HG03108 (cell line): ENCODE results near the gene CDH23.

ENCODE experiments used
- ATAC-seq: cut with Tn5 transposase; IDR thresholded peaks from one replicate; pipeline ENCODE4 v1.9.1; 2021; ENCODE audit warnings: moderate library complexity; ENCODE audit not compliant: unreplicated experiment

CDH23 gene

DNA sequence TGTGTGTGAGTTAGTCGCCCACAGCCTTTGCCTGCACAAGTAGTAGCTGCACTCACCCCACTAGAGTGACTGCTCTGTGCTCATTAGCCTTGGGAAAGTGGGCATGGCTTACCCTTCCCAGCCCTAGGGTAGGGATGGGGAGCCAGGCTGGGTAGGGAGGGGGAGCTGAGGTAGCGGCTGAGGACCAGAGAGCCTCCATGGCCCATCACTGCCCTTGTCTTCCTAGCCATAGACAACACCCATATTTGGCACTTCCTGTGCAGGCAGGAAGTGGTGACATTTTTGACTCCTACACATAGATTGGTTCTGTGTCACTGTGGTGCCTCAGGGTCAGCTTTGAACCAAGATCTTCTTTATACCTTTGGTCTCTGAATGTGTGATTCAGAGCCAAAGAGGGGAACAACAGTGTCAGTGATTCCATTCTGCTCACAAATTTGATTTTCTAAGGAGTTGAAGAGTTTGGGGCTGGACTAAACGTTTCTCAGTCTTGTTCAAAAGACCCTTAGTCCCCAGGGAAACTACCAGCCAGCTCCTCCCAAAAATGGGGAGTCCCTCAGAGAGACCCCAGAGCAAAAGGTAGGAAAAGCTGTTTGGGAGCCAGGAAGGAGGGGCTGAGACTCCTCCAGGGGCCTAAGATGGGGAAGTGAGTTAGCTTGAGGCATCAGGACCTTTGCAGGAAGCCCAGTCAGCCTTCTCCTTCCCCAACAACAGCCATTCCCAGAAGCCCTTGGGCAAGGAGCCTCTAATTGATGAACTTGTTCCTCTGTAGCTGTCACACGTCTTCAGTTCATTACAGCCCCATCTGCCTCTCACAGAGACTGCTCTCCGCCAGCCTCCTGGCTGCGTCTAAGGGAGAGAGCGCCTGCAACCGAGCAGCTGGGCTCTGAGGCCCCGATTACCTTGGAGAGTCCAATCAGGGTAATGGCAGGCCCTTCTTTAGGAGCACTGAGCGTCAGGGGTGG lies 135.0 kb downstream of the CDH23 start:
- no peak for ATAC-seq

DNA sequence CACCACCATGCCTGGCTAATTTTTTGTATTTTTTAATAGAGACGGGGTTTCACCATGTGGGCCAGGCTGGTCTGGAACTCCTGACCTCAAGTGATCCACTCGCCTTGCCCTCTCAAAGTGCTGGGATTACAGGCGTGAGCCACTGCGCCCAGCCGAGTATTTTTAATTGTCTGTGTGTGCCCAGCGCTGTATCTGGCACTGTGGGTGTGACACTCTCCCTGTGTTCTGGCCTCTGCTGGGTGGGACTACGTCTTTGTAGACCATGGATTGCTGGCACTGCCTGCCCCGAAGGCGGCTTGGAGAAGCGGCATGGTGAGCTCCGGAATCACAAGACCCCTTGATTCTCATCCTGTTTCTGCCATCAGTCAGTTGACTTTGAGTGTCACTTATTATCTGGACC lies 136.2 kb downstream of the CDH23 start:
- no peak for ATAC-seq

DNA sequence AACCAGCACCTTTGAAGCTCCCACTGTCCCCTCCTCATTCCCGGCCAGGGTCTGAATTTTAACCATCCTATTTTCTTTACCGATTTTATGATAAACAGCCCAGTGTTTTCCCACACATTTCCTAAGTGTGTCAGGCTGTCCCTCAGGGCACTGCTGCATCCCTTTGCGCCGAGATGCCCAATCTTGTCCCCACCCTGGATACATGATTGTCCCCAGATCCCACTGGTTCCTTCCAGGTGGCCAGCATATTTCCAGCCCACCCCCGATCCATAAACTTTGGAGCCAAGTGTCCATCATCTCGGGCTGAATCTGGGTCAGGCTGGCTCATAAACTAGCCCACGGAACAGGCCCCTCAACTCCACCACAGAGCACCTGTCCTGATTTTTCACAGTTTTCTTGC lies 137.2 kb downstream of the CDH23 start:
- no peak for ATAC-seq

GRCh38 chr10:71534568-71535194 lies 138.0 kb downstream of the CDH23 start:
- no peak for ATAC-seq

GRCh38 chr10:71536332-71536731 lies 139.6 kb downstream of the CDH23 start:
- no peak for ATAC-seq

- no peak for ATAC-seq
These were observed 140.4 kb downstream of the CDH23 start for GRCh38 chr10:71537125-71537524.

DNA sequence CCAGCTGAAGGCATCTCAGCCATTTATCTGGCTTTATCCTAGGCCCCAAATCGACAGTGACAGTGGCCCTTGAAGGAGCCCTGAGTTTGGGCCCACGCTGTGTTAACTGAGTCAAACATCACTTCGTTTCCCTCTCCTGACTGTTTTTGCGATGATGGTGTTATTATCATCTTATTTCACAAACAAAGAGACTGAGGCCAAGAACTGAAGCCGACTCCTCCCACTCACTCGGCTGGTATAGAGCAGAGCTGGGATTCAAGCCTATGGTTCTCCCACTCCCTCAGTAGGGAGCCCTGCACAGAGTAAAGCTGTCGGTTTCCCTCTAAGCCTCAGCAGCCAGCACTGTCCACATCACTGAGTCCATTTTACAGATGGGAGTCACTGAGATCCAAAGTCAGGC lies 141.0 kb downstream of the CDH23 start:
- no peak for ATAC-seq

DNA sequence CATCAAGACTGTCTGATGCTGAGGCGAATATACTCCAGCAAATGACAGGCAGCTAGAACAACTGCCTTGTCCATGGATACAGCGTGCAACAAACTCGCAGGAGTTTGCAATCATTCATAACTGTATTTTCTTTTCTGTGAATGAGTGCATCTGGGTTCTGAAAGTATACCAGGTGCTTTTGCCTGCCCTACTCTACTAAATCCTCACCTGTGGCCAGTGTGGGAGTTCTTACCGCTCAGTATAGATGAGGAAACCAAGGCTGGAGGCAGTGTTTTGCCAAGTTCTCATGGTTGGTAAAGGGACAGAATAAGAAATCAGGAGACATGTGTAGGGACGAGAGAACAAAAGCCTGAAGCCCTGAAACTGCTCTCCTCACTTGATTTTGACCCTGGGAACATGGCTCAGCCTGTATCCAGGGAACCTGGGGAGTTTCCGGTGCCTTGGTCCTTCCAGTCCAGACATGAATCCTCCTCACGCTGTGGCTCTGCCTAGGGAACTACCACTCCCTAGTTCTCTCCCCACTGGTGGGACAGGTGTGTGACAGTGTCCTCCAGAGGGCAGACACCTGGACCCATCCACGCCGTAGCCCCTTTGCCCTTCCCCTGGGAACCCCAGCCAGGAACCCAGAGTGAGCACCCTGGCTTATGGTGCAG lies 142.0 kb downstream of the CDH23 start:
- ATAC-seq = no peak

- no peak for ATAC-seq
These were observed 142.9 kb downstream of the CDH23 start for GRCh38 chr10:71539442-71540118.

- ATAC-seq = no peak
These were observed 145.8 kb downstream of the CDH23 start for GRCh38 chr10:71542478-71542877.

GRCh38 chr10:71543608-71544170 lies 147.0 kb downstream of the CDH23 start:
- no peak for ATAC-seq

DNA sequence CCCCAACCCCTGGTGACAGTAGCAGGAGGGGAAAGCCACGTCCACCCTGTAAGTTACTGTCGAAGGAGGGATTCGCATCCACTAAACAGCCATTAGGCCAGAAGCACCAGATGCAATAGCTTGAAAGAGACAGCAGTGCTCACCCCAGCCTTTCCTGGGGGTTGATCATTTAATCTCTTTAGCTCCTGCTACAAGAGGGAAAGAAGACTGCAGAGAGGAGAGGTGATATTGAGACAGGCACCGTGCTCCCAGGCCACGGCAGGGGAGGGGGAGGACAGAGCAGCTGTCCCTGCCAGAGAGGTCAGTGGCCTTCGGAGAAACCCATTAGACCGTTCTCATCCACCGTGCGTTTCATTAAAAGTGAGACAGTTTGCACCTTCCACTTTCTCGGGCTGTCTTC lies 148.3 kb downstream of the CDH23 start:
- ATAC-seq = no peak

- ATAC-seq = no peak
These were observed 149.5 kb downstream of the CDH23 start for GRCh38 chr10:71546220-71546619.

DNA sequence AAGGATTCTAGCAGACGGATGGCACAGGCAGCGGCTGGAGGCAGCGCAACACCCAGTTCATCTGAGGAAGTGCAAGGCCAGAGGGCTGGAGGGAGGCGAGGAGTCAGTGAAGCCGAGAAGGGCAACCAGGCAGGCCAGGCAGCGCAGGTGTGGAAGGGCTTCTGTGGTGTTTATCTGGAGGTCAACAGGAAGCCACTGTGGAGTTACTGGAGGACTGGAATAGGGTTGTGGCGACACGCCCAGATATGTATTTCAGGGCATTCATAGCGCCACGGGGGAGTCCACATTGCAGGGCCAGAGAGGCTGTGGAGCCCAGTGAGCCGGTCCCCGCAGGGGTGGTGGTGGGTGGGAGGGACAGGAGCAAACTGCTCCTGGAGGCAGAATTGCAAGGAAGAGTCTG lies 150.6 kb downstream of the CDH23 start:
- no peak for ATAC-seq

- no peak for ATAC-seq
These were observed 151.4 kb downstream of the CDH23 start for GRCh38 chr10:71547876-71548846.

GRCh38 chr10:71549766-71550533 lies 153.2 kb downstream of the CDH23 start:
- ATAC-seq = no peak

DNA sequence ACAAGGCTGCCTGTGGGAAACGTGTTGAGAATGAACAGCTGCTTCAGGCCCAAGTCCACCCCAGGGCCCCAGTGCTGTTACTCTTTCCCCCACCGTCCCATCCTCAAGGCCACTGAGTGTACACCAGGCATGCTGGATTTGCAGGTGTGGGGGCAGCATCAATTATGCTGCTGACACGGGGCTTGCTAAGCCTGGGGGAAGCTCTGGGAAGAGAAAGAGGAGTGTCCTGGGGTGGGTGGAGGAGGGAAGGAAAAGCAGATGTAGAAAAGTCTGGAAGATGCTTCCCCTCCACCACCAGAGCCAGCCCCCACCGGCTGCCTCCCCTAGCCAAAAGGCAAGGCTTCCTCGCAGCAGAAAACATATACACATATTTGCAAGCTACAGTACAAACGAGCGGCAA lies 153.9 kb downstream of the CDH23 start:
- ATAC-seq = no peak

DNA sequence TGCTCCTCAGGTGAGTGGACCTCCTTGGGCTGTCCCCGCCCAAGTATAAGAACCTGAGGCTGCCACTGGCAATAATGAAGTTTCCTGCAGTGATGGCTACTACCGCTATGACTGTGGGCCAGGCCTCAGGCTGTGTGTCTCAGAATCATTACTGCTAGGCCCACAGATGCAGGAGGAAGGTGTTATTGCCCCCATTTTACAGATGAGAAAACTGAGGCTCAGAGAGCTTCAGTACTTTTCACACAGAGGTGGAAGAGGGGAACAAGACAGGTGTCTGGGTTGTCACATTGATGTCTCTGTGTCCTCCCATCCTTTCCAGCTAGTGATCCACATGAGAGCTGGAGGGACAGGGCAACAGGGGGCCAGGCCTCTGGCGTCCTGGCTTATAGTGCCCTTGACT lies 155.2 kb downstream of the CDH23 start:
- no peak for ATAC-seq

DNA sequence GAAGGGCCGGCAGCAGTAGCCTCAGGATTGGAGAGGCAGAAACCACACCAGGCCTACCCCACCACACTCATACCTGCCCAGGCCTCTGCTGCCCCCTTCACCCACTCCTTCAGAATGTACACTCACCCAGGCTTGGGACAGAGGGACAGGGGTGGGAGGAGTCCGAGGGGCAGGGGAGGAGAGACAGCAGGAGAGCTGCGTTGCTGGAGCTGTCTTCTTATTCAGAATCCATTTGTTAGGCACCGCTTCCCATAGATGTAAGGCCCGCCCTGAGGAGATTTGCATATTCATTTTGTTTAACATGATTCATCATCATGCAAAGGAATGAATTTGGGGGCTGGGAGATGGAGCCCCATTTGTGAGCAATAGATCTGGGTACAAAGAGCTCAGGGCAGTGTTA lies 156.7 kb downstream of the CDH23 start:
- ATAC-seq = no peak
